Upper lobe of left lung (tissue), 4 donors: Measurements from ENCODE around the gene ZBTB47.

ENCODE experiments used
- POLR2A ChIP-seq, 4 donors: fragments of 450-650 bp; IDR thresholded peaks; one replicate each; pipeline ENCODE4 v1.5.1; 2016 to 2017; ENCODE audit warnings: antibody characterized with exemption in 4 of 4, mild to moderate bottlenecking in 2 of 4
- POLR2AphosphoS5 ChIP-seq, 2 donors: sonication (generic); formaldehyde crosslinking; IDR thresholded peaks; one replicate each; pipeline ENCODE4 v1.5.1; 2017; ENCODE audit warnings: antibody characterized with exemption in 2 of 2
- TF ChIP-seq, protein P1 (sequence below), 6 experiments: fragments of 450-650 bp in 4 of 6; fragments of 200-600 bp in 2 of 6; sonication (generic) in 2 of 6; IDR thresholded peaks; one replicate each; pipeline ENCODE4 v1.5.1; 2016 to 2019; ENCODE audit warnings: antibody characterized with exemption in 6 of 6

DNA sequence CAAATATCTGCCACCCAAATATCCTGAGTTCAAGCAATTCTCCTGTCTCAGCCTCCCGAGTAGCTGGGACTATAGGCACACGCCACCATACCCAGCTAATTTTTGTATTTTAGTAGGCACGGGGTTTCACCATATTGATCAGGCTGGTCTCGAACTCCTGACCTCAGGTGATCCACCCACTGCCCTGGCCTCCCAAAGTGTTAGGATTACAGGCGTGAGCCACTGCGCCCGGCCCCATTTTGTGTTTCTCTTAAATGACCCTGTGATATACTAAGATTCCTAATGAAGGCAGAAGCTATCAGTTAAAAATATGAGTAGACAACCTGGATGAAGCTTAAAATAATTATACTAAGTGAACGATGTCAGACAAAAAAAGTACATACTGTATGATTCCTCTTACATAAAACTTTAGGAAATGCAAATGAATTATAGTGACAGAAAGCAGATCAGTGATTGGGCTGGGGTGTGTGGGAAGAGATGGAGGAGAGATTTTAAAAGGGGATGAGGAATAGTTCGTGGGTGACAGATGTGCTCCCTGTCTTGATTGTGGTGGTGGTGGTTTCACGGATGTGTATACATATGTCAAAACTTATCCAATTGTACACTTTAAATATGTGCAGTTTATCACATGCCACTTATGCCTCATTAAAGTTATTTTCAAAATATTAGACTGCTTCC lies 28.0 kb downstream of the ZBTB47 start:
- TF ChIP-seq, protein P1, sequence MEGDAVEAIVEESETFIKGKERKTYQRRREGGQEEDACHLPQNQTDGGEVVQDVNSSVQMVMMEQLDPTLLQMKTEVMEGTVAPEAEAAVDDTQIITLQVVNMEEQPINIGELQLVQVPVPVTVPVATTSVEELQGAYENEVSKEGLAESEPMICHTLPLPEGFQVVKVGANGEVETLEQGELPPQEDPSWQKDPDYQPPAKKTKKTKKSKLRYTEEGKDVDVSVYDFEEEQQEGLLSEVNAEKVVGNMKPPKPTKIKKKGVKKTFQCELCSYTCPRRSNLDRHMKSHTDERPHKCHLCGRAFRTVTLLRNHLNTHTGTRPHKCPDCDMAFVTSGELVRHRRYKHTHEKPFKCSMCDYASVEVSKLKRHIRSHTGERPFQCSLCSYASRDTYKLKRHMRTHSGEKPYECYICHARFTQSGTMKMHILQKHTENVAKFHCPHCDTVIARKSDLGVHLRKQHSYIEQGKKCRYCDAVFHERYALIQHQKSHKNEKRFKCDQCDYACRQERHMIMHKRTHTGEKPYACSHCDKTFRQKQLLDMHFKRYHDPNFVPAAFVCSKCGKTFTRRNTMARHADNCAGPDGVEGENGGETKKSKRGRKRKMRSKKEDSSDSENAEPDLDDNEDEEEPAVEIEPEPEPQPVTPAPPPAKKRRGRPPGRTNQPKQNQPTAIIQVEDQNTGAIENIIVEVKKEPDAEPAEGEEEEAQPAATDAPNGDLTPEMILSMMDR (IDR thresholded peaks at IDR 0.05): no peak
- TF ChIP-seq POLR2A (IDR thresholded peaks at IDR 0.05): no peak
- TF ChIP-seq POLR2AphosphoS5 (IDR thresholded peaks at IDR 0.05): no peak
